Measurements from ENCODE around the gene ARHGAP21.

- no peak for TF ChIP-seq CTCF (IDR thresholded peaks at IDR 0.05)
- TF ChIP-seq POLR2A (IDR thresholded peaks at IDR 0.05) = no peak
Observed at GRCh38 chr10:24751716-24752115, 28.0 kb upstream of the ARHGAP21 start.

Data from testis (tissue), 2 donors.